HepG2 (cell line): Measurements from ENCODE around the gene NPB. TPM values are rescaled to one million over a fixed set of nuclear protein-coding genes. Genes with fewer than 3 reads are reported as not detected.

ENCODE experiments used
- ATAC-seq: fragments of 200-7000 bp; cut with Tn5 transposase; 3 replicates; pipeline ENCODE4 v1.9.1; 2020; ENCODE audit warnings: mild to moderate bottlenecking, moderate library complexity
- BruUV-seq: library from RNA; stranded (reverse); fragments of 400-500 nt; replicated peaks from 2 replicates; lab custom pipeline; 2021; lab: Mats Ljungman, UMichigan
- CTCF ChIA-PET: fragments of 300-600 bp; formaldehyde crosslinking; extraction: SDS; loops from one replicate; lab custom pipeline; 2021; ENCODE audit warnings: low total read pairs, inconsistent platforms, low intra/inter-chr PET ratio; lab: Yijun Ruan, JAX
- POLR2A ChIA-PET: fragments of 350-600 bp; sonication (Branson Sonifier 250); formaldehyde crosslinking; loops from one replicate; lab custom pipeline; 2020; ENCODE audit warnings: antibody characterized with exemption, inconsistent platforms; lab: Yijun Ruan, JAX
- DNase-seq: peaks from one replicate; pipeline ENCODE4 v3.0.0-alpha.2; 2015; ENCODE audit warnings: low spot score
- FAIRE-seq: peaks from 3 replicates; lab custom pipeline; 2011; peaks lifted over from hg19 to GRCh38; lab: Jason Lieb, UNC
- H2AFZ ChIP-seq: one replicate; pipeline ENCODE4 v1.6.1; 2011; ENCODE audit warnings: low read length, inconsistent platforms
- H3K27ac ChIP-seq: fragments of 300-600 bp; 3 replicates; pipeline ENCODE4 v1.8.0; 2011; ENCODE audit warnings: mixed run types, mild to moderate bottlenecking, mixed read lengths, low read length, inconsistent platforms; ENCODE audit not compliant: insufficient read depth; ENCODE audit errors: extremely low read length
- H3K27me3 ChIP-seq, 2 experiments: fragments of 200-600 bp in 1 of 2; 2 replicates in 1 of 2; 3 replicates in 1 of 2; pipeline versions ENCODE4 v1.6.0 to v1.8.0; 2011; ENCODE audit warnings: low read length in 2 of 2, mild to moderate bottlenecking in 2 of 2, moderate library complexity in 2 of 2, inconsistent platforms in 1 of 2; ENCODE audit not compliant: insufficient read depth in 2 of 2, control insufficient read depth in 1 of 2
- H3K36me3 ChIP-seq, 2 experiments: fragments of 200-600 bp in 1 of 2; replicated peaks in 1 of 2; 2 replicates in 1 of 2; 3 replicates in 1 of 2; pipeline versions ENCODE4 v1.5.1 to v1.8.0; 2011; ENCODE audit warnings: low read length in 2 of 2, inconsistent platforms in 1 of 2; ENCODE audit not compliant: insufficient read depth in 2 of 2, control insufficient read depth in 1 of 2
- H3K4me1 ChIP-seq: 2 replicates; pipeline ENCODE4 v1.5.1; 2012; ENCODE audit warnings: low read length, inconsistent platforms; ENCODE audit not compliant: insufficient read depth
- H3K4me2 ChIP-seq: 2 replicates; pipeline ENCODE4 v1.6.0; 2011; ENCODE audit warnings: low read depth, low read length, inconsistent platforms
- H3K4me3 ChIP-seq, 3 experiments: fragments of 200-600 bp in 1 of 3; sonication (generic), shearing (Covaris generic) in 1 of 3; replicated peaks in 1 of 3; 2 replicates each; pipeline ENCODE4 v1.5.1; 2011 to 2016; ENCODE audit warnings: low read length in 3 of 3, inconsistent platforms in 2 of 3, low read depth in 2 of 3, mild to moderate bottlenecking in 2 of 3, control low read depth in 1 of 3, mixed read lengths in 1 of 3; ENCODE audit not compliant: insufficient read depth in 1 of 3
- H3K79me2 ChIP-seq: one replicate; pipeline ENCODE4 v1.6.1; 2011; ENCODE audit warnings: low read length, inconsistent platforms; ENCODE audit not compliant: insufficient read depth
- H3K9ac ChIP-seq: 2 replicates; pipeline ENCODE4 v1.6.0; 2011; ENCODE audit warnings: mild to moderate bottlenecking, low read depth, low read length, inconsistent platforms; ENCODE audit not compliant: insufficient read depth
- H3K9me3 ChIP-seq: 2 replicates; pipeline ENCODE4 v1.5.1; 2012; ENCODE audit warnings: mild to moderate bottlenecking, low read length
- H4K20me1 ChIP-seq: 2 replicates; pipeline ENCODE4 v1.6.0; 2011; ENCODE audit warnings: inconsistent platforms, mild to moderate bottlenecking, low read length, moderate library complexity; ENCODE audit not compliant: insufficient read depth
- ATF7-NPFF ChIP-seq: sonication (generic); formaldehyde crosslinking; IDR thresholded peaks from 2 replicates; pipeline ENCODE4 v1.8.1; 2023; ENCODE audit warnings: mild to moderate bottlenecking, low read depth, missing genetic modification reagents, moderate library complexity
- ESRRA ChIP-seq: sonication (generic); formaldehyde crosslinking; IDR thresholded peaks from 2 replicates; pipeline ENCODE4 v1.5.1; 2020; ENCODE audit warnings: mild to moderate bottlenecking, low read depth, missing genetic modification reagents
- ETV5 ChIP-seq: IDR thresholded peaks from 2 replicates; pipeline ENCODE4 v1.6.1; 2018; ENCODE audit warnings: missing biosample characterization, missing genetic modification reagents, inconsistent platforms, borderline replicate concordance
- MXI1 ChIP-seq: IDR thresholded peaks from 3 replicates; pipeline ENCODE4 v1.6.1; 2012; ENCODE audit warnings: low read depth, low read length, inconsistent platforms, borderline replicate concordance
- POGK ChIP-seq: sonication (generic); formaldehyde crosslinking; conservative IDR thresholded peaks from 2 replicates; pipeline ENCODE4 v1.8.0; 2022; ENCODE audit warnings: mild to moderate bottlenecking, moderate library complexity, missing genetic modification reagents
- RARG ChIP-seq: sonication (generic); formaldehyde crosslinking; IDR thresholded peaks from 2 replicates; pipeline ENCODE4 v1.4.0; 2020; ENCODE audit warnings: low read depth, mild to moderate bottlenecking, missing genetic modification reagents
- TAF1 ChIP-seq: sonication (generic); formaldehyde crosslinking; IDR thresholded peaks from 2 replicates; pipeline ENCODE4 v1.4.0; 2020; ENCODE audit warnings: missing genetic modification reagents
- TAF15 ChIP-seq: fragments of 200-400 bp; formaldehyde crosslinking; IDR thresholded peaks from one replicate; pipeline ENCODE4 v1.6.1; 2018; ENCODE audit warnings: mild to moderate bottlenecking, low read depth, low read length; ENCODE audit not compliant: poor library complexity, severe bottlenecking
- ZNF276 ChIP-seq: sonication (generic); formaldehyde crosslinking; IDR thresholded peaks from 2 replicates; pipeline ENCODE4 v1.4.0; 2020; ENCODE audit warnings: mild to moderate bottlenecking, low read depth, missing genetic modification reagents
- ZNF616 ChIP-seq: sonication (generic); formaldehyde crosslinking; IDR thresholded peaks from 2 replicates; pipeline ENCODE4 v1.5.0; 2020; ENCODE audit warnings: low read depth, mild to moderate bottlenecking, missing genetic modification reagents
- WGBS: methylation state at CpG from one replicate; pipeline ENCODE4 v1.1.6; 2017; ENCODE audit warnings: low lambda C conversion rate; 5-methylcytosine and 5-hydroxymethylcytosine counted together
- in situ Hi-C: cut with HindIII; loops from 2 replicates; pipeline ENCODE4 v1.10.0; 2017; ENCODE audit warnings: low pct_unique_long_range_greater_than_20kb; ENCODE audit not compliant: extremely low pct_ligation_motif_present
- intact Hi-C: fragments of 100-400 bp; cut with micrococcal nuclease; formaldehyde crosslinking; loops from one replicate; pipeline ENCODE4 v1.10.0; 2022; ENCODE audit not compliant: unreplicated experiment
- polyA plus RNA-seq, 8 experiments: library from polyadenylated mRNA; depleted of rRNA in 3 of 8; stranded (reverse) in 7 of 8; unstranded in 1 of 8; fragments of >200 nt; fragmentation: Illumina TruSeq in 4 of 8; extraction: Trizol in 4 of 8; gene quantifications; 2 replicates each; pipeline versions ENCODE4 v1.2.1 to v1.2.3, GENCODE V29; 2011 to 2016; ENCODE audit warnings: low read depth in 4 of 8, missing spikeins in 1 of 8, mixed read lengths in 1 of 8; ENCODE audit not compliant: insufficient read depth in 1 of 8
- total RNA-seq, 5 experiments: library from RNA; depleted of rRNA; stranded (reverse); fragments of >200 nt; fragmentation: Illumina TruSeq; extraction: Trizol; gene quantifications; 2 replicates each; pipeline ENCODE4 v1.2.3, GENCODE V29; 2016; ENCODE audit warnings: low read depth in 1 of 5
- TF ChIP-seq, protein P1 (sequence below): sonication (generic); formaldehyde crosslinking; IDR thresholded peaks from 2 replicates; pipeline ENCODE4 v1.8.0; 2022; ENCODE audit warnings: low read depth, missing genetic modification reagents

Gene NPB
- total and polyA plus RNA-seq, 2 of the 13 experiments (the other 11 are each of a cell fraction or from before 2014, with no cell fraction given): 0.11 to 0.93 TPM

DNA sequence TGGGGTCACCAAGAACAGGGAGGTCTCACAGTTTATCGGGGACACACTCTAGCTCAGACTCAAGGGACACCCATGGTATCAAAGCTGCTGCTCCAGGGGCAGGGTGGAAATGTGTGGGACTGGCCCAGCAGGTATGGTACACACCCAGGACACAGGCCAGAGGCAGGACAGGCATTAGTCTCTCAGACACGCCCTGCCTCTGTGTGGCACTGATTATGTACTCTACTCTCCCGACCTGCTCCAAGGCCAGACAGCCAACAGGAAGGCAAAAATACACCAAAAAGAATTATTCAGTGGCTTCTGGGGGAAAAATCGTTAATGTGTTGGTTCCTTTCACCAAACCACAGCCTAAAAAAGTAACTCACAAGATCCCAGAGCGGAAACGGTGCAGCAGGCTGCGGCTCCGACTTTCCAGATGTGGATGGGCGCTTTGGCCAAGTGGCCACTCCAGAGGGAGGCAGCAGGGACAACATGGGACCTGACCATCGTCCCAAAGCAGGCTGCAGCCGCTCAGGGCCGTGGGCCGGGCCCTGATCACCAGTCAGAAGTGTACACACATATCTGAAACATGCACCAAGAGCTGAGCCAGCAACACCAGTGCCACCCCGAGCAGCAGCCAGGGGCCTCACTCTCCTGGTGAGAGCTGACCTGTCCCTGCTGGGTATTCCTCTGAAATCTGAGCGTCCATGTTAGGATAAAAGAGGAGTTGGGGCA is 17.0 kb downstream of the NPB start:
- Histone ChIP-seq H3K36me3 (peaks cover 40 to 50% of the 10 kb centered on the region in 2 experiments), H4K20me1 (peaks cover 7% of the 10 kb centered on the region; the same call in 1 of the 2 replicates), H2AFZ (no peak overlapping the region), H3K9me3 (no peaks in the 10 kb centered on the region), H3K79me2 (peaks cover 57% of the 10 kb centered on the region), H3K4me1 (peaks cover 35% of the 10 kb centered on the region), H3K4me2 (peak overlapping the region; percentile 83; the same call in 1 of the 2 replicates), H3K4me3 (no peak overlapping the region), H3K27me3 (no peaks in the 10 kb centered on the region), H3K27ac (no peak overlapping the region), H3K9ac (no peak overlapping the region)
- WGBS: 94% methylated on average over 15 of the region's 15 CpGs
- intact Hi-C loops (no loop called here), in situ Hi-C loops (no loop called here)
- no peak for DNase-seq
- no peak for FAIRE-seq
- POLR2A ChIA-PET: no interaction called here
- no TSS peak for BruUV-seq
- CTCF ChIA-PET: no interaction called here
- TF ChIP-seq POGK (CRISPR knock-in tag) (no peak), RARG (CRISPR knock-in tag) (no peak), ZNF616 (CRISPR knock-in tag) (no peak), ZNF276 (CRISPR knock-in tag) (no peak), TAF1 (CRISPR knock-in tag) (no peak), ESRRA (CRISPR knock-in tag) (no peak), ETV5 (CRISPR knock-in tag) (no peak), MXI1 (no peak), TAF15 (no peak), ATF7-NPFF (CRISPR knock-in tag) (no peak)
- TF ChIP-seq, protein P1, sequence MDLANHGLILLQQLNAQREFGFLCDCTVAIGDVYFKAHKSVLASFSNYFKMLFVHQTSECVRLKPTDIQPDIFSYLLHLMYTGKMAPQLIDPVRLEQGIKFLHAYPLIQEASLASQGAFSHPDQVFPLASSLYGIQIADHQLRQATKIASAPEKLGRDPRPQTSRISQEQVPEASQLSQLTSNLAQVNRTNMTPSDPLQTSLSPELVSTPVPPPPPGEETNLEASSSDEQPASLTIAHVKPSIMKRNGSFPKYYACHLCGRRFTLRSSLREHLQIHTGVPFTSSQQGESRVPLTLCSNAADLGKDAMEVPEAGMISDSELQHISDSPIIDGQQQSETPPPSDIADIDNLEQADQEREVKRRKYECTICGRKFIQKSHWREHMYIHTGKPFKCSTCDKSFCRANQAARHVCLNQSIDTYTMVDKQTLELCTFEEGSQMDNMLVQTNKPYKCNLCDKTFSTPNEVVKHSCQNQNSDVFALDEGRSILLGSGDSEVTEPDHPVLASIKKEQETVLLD (CRISPR knock-in tag): no peak
- TF ChIP-seq, all 625 proteins: peak for 0
- ATAC-seq: peak; percentile 13
